Smooth muscle cell (in vitro differentiated cells): ENCODE results near the gene BCAN. TPM values are rescaled to one million over a fixed set of nuclear protein-coding genes. Genes with fewer than 3 reads are reported as not detected.

Experiments
- DNase-seq: peaks from one replicate; lab custom pipeline; 2025; ENCODE audit not compliant: unreplicated experiment; lab: John Stamatoyannopoulos, UW
- H2AFZ ChIP-seq: fragments of 200-600 bp; sonication (generic); 2 replicates; pipeline ENCODE4 v1.6.0; 2016; ENCODE audit warnings: antibody characterized with exemption, low read depth, mild to moderate bottlenecking
- H3F3A ChIP-seq: fragments of 200-600 bp; sonication (generic); 2 replicates; pipeline ENCODE4 v1.6.0; 2017; ENCODE audit warnings: antibody characterized with exemption, low read depth
- H3K27ac ChIP-seq: fragments of 200-600 bp; sonication (generic); 2 replicates; pipeline ENCODE4 v1.5.1; 2016; ENCODE audit warnings: low read depth, mild to moderate bottlenecking
- H3K27me3 ChIP-seq: fragments of 200-600 bp; sonication (generic); 2 replicates; pipeline ENCODE4 v1.6.1; 2016; ENCODE audit warnings: low read depth, mild to moderate bottlenecking
- H3K36me3 ChIP-seq: fragments of 200-600 bp; sonication (generic); 2 replicates; pipeline ENCODE4 v1.5.1; 2016; ENCODE audit warnings: low read depth
- H3K4me1 ChIP-seq: fragments of 200-600 bp; sonication (generic); 2 replicates; pipeline ENCODE4 v1.5.1; 2016; ENCODE audit warnings: low read depth
- H3K4me2 ChIP-seq: fragments of 200-600 bp; sonication (generic); 2 replicates; pipeline ENCODE4 v1.6.0; 2016; ENCODE audit warnings: mild to moderate bottlenecking
- H3K4me3 ChIP-seq: fragments of 200-600 bp; sonication (generic); 2 replicates; pipeline ENCODE4 v1.5.1; 2016; ENCODE audit warnings: mild to moderate bottlenecking
- H3K79me2 ChIP-seq: fragments of 200-600 bp; sonication (generic); 2 replicates; pipeline ENCODE4 v1.6.0; 2016; ENCODE audit warnings: low read depth, mild to moderate bottlenecking
- H3K9ac ChIP-seq: fragments of 200-600 bp; sonication (generic); 2 replicates; pipeline ENCODE4 v1.6.0; 2016; ENCODE audit warnings: low read depth
- H3K9me3 ChIP-seq: fragments of 200-600 bp; sonication (generic); replicated peaks from 2 replicates; pipeline ENCODE4 v1.5.1; 2016; ENCODE audit warnings: low read depth
- H4K20me1 ChIP-seq: fragments of 200-600 bp; sonication (generic); 2 replicates; pipeline ENCODE4 v1.6.0; 2016; ENCODE audit warnings: low read depth
- CTCF ChIP-seq: fragments of 200-600 bp; sonication (generic); IDR thresholded peaks from 2 replicates; pipeline ENCODE4 v1.5.1; 2017; ENCODE audit warnings: borderline replicate concordance, mild to moderate bottlenecking, antibody characterized with exemption; ENCODE audit not compliant: insufficient read depth, poor library complexity, severe bottlenecking
- WGBS: methylation state at CpG from one replicate; pipeline ENCODE4 v1.1.7; 2016; ENCODE audit warnings: low lambda C conversion rate; 5-methylcytosine and 5-hydroxymethylcytosine counted together
- polyA plus RNA-seq: library from polyadenylated mRNA; unstranded; fragments of >200 nt; fragmentation: Nextera tagmentation; extraction: Ambion mirVana; gene quantifications from 2 replicates; pipeline ENCODE4 v1.2.1, GENCODE V29; 2016
- total RNA-seq: library from RNA; depleted of rRNA; stranded (reverse); fragments of >200 nt; gene quantifications from 2 replicates; pipeline ENCODE4 v1.2.3, GENCODE V29; 2014

Gene BCAN
- total and polyA plus RNA-seq, 2 experiments from 2014 or later, result 0.79 TPM; not detected in 1

DNA sequence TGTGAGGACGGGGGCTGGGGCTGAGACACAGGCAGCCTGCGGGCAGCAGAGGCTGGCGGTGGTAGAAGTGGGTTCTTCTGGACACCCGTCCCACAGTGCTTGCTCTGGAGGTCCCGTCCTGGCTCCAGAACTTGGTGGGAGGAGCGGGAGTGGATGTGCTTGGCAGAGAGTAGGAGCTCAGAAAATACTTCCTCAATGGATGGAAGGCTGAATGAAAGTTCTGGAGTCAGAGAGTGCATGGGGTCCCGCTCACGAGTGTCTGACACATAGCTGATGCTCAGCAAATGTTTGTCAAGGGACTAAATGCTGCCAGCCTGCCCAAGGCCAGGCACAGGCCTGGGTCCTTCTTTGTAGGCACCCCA lies 48.7 kb downstream of the BCAN start:
- Histone ChIP-seq H3K79me2 (no peaks in the 10 kb centered on the region), H4K20me1 (no peaks in the 10 kb centered on the region), H3K9ac (no peak overlapping the region), H2AFZ (no peak overlapping the region), H3K27ac (no peak overlapping the region), H3K4me2 (no peak overlapping the region), H3K9me3 (no peaks in the 10 kb centered on the region), H3K36me3 (no peaks in the 10 kb centered on the region), H3K4me1 (peaks cover 46% of the 10 kb centered on the region), H3F3A (peaks cover 10% of the 10 kb centered on the region), H3K4me3 (no peak overlapping the region), H3K27me3 (no peaks in the 10 kb centered on the region)
- DNase-seq, result no peak
- WGBS, result 91% methylated on average over 8 of the region's 8 CpGs
- TF ChIP-seq CTCF, result no peak

- Histone ChIP-seq H3K4me1 (peaks cover 46% of the 10 kb centered on the region), H3K27me3 (no peaks in the 10 kb centered on the region), H3K79me2 (no peaks in the 10 kb centered on the region), H3K4me3 (no peak overlapping the region), H3K36me3 (no peaks in the 10 kb centered on the region), H3K9ac (no peak overlapping the region), H4K20me1 (no peaks in the 10 kb centered on the region), H3F3A (peaks cover 10% of the 10 kb centered on the region), H3K4me2 (no peak overlapping the region), H3K9me3 (no peaks in the 10 kb centered on the region), H2AFZ (no peak overlapping the region), H3K27ac (no peak overlapping the region)
- DNase-seq, result no peak
- WGBS, result 76% methylated on average over 10 of the region's 10 CpGs
- no peak for TF ChIP-seq CTCF
These were observed 49.3 kb downstream of the BCAN start for GRCh38 chr1:156691191-156691590.

DNA sequence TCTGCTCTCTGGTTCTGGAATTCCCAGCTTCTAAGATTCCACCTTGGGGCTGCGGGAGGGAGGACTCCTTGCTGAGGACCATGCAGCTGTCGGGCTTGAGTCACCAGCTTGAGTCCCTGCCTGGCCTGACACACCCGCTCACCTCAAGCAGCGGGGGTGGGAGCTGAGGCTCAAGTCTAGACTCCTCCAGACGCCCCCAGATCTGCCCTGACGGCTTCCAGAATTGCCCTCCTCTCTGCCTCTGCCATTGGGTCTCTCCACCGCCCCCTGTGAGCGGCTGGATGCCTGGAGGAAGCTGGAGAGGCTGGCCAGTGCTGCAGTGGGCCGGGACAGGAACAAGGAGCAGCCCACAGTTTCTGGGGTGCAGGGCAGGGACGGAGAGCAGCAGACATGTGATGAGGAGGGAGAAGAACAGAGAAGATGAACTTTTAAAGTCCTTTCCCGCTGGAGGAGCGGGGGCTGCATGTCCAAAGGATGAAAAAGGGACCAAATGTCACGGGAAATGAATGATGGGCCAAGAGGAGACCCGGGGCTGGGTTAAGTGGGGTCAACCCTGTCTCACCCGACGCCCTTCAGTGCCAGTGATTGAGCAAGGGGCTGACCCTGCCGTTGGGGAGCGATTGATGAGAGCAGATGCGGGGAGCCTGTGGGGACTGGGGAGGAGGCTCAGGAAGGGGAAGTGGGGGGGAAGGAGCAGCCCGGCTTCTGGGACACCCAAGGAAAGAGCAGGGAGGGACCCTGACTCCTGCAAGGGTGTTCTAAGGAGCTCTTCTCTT lies 49.9 kb downstream of the BCAN start:
- Histone ChIP-seq H3K27me3 (no peaks in the 10 kb centered on the region), H3K4me1 (peaks cover 46% of the 10 kb centered on the region), H3K9ac (no peak overlapping the region), H3K36me3 (no peaks in the 10 kb centered on the region), H3K9me3 (no peaks in the 10 kb centered on the region), H4K20me1 (no peaks in the 10 kb centered on the region), H3K27ac (peak overlapping the region; percentile 35), H3K4me2 (peak overlapping the region; percentile 52), H3K79me2 (no peaks in the 10 kb centered on the region), H2AFZ (no peak overlapping the region), H3F3A (peaks cover 10% of the 10 kb centered on the region), H3K4me3 (no peak overlapping the region)
- WGBS, result 30% methylated on average over 19 of the region's 20 CpGs
- no peak for DNase-seq
- TF ChIP-seq CTCF, result no peak

- Histone ChIP-seq H3F3A (peaks cover 10% of the 10 kb centered on the region), H3K36me3 (no peaks in the 10 kb centered on the region), H2AFZ (no peak overlapping the region), H3K4me3 (no peak overlapping the region), H4K20me1 (no peaks in the 10 kb centered on the region), H3K4me1 (peaks cover 46% of the 10 kb centered on the region), H3K9me3 (no peaks in the 10 kb centered on the region), H3K79me2 (no peaks in the 10 kb centered on the region), H3K27ac (peak overlapping the region; percentile 35), H3K9ac (no peak overlapping the region), H3K27me3 (no peaks in the 10 kb centered on the region), H3K4me2 (peak overlapping the region; percentile 56)
- 27% methylated on average over 13 of the region's 13 CpGs for WGBS
- DNase-seq, result no peak
- TF ChIP-seq CTCF, result no peak
These were observed 50.6 kb downstream of the BCAN start for GRCh38 chr1:156692441-156692924.
